ENCODE results near the gene RFC5. TPM values are rescaled to one million over a fixed set of nuclear protein-coding genes. Genes with fewer than 3 reads are reported as not detected.
"Not testable (repeated sequence)": the region's sequence is repeated elsewhere in the genome, so short reads cannot be mapped to it uniquely, and the experiment has no call there.

Gene RFC5
- total and polyA plus RNA-seq, 2 donors: 12.9 to 41.5 TPM

- no peak for DNase-seq (ENCODE audit: low read depth in 6 of 9, low spot score in 9 of 9)
- Histone ChIP-seq H3K27me3 (ENCODE audit: control insufficient read depth in 2 of 2, insufficient read depth in 1 of 2, low read length in 1 of 2) (peaks cover 0 to 4% of the 10 kb centered on the region in 2 donors), H3K36me3 (ENCODE audit: control insufficient read depth in 2 of 2, insufficient read depth in 2 of 2, low read length in 1 of 2) (no peaks in the 10 kb centered on the region), H3K9me3 (ENCODE audit: control insufficient read depth in 2 of 2, insufficient read depth in 1 of 2, low read length in 1 of 2) (no peaks in the 10 kb centered on the region), H3K27ac (ENCODE audit: low read depth in 1 of 2, low read length in 1 of 2) (no peak overlapping the region), H3K4me1 (ENCODE audit: control insufficient read depth in 2 of 2, insufficient read depth in 2 of 2, low read length in 2 of 2) (peaks cover 0 to under 1% of the 10 kb centered on the region in 2 donors), H3K4me3 (ENCODE audit: low read length in 2 of 2) (no peak overlapping the region)
- 99% methylated on average over 3 of the region's 3 CpGs for WGBS
Measured at GRCh38 chr12:118010903-118011302, 5.6 kb upstream of the RFC5 start.

GRCh38 chr12:118011377-118011776 lies 5.1 kb upstream of the RFC5 start:
- Histone ChIP-seq H3K27me3 (ENCODE audit: control insufficient read depth in 2 of 2, insufficient read depth in 1 of 2, low read length in 1 of 2) (peaks cover 0 to 4% of the 10 kb centered on the region in 2 donors), H3K4me3 (ENCODE audit: low read length in 2 of 2) (no peak overlapping the region), H3K9me3 (ENCODE audit: control insufficient read depth in 2 of 2, insufficient read depth in 1 of 2, low read length in 1 of 2) (no peaks in the 10 kb centered on the region), H3K36me3 (ENCODE audit: control insufficient read depth in 2 of 2, insufficient read depth in 2 of 2, low read length in 1 of 2) (no peaks in the 10 kb centered on the region), H3K4me1 (ENCODE audit: control insufficient read depth in 2 of 2, insufficient read depth in 2 of 2, low read length in 2 of 2) (peaks cover 2 to 5% of the 10 kb centered on the region in 2 donors), H3K27ac (ENCODE audit: low read depth in 1 of 2, low read length in 1 of 2) (no peak overlapping the region)
- DNase-seq (ENCODE audit: low read depth in 6 of 9, low spot score in 9 of 9): no peak
- 97% methylated on average over 3 of the region's 3 CpGs for WGBS

- Histone ChIP-seq H3K27ac (ENCODE audit: low read depth in 1 of 2, low read length in 1 of 2) (no peak overlapping the region), H3K36me3 (ENCODE audit: control insufficient read depth in 2 of 2, insufficient read depth in 2 of 2, low read length in 1 of 2) (no peaks in the 10 kb centered on the region), H3K4me3 (ENCODE audit: low read length in 2 of 2) (no peak overlapping the region), H3K9me3 (ENCODE audit: control insufficient read depth in 2 of 2, insufficient read depth in 1 of 2, low read length in 1 of 2) (no peaks in the 10 kb centered on the region), H3K4me1 (ENCODE audit: control insufficient read depth in 2 of 2, insufficient read depth in 2 of 2, low read length in 2 of 2) (peaks cover 2 to 5% of the 10 kb centered on the region in 2 donors), H3K27me3 (ENCODE audit: control insufficient read depth in 2 of 2, insufficient read depth in 1 of 2, low read length in 1 of 2) (peaks cover 0 to 4% of the 10 kb centered on the region in 2 donors)
- 98% methylated on average over 3 of the region's 3 CpGs for WGBS
- no peak for DNase-seq (ENCODE audit: low read depth in 6 of 9, low spot score in 9 of 9)
Measured at GRCh38 chr12:118011961-118012360, 4.5 kb upstream of the RFC5 start.

GRCh38 chr12:118013283-118013682 lies 3.2 kb upstream of the RFC5 start:
- H3K4me3 ChIP-seq (ENCODE audit: low read length in 2 of 2): no peak overlapping the region
- no peaks in the 10 kb centered on the region for H3K9me3 ChIP-seq (ENCODE audit: control insufficient read depth in 2 of 2, insufficient read depth in 1 of 2, low read length in 1 of 2)
- 97% methylated on average over 3 of the region's 3 CpGs for whole genome bisulfite sequencing
- no peak for DNase-seq (ENCODE audit: low read depth in 6 of 9, low spot score in 9 of 9)
- no peak overlapping the region for H3K27ac ChIP-seq (ENCODE audit: low read depth in 1 of 2, low read length in 1 of 2)
- no peaks in the 10 kb centered on the region for H3K36me3 ChIP-seq (ENCODE audit: control insufficient read depth in 2 of 2, insufficient read depth in 2 of 2, low read length in 1 of 2)
- peaks cover 0 to 4% of the 10 kb centered on the region in 2 donors for H3K27me3 ChIP-seq (ENCODE audit: control insufficient read depth in 2 of 2, insufficient read depth in 1 of 2, low read length in 1 of 2)
- peaks cover 7 to 8% of the 10 kb centered on the region in 2 donors for H3K4me1 ChIP-seq (ENCODE audit: control insufficient read depth in 2 of 2, insufficient read depth in 2 of 2, low read length in 2 of 2)

- peaks cover 7 to 8% of the 10 kb centered on the region in 2 donors for H3K4me1 ChIP-seq (ENCODE audit: control insufficient read depth in 2 of 2, insufficient read depth in 2 of 2, low read length in 2 of 2)
- no peaks in the 10 kb centered on the region for H3K9me3 ChIP-seq (ENCODE audit: control insufficient read depth in 2 of 2, insufficient read depth in 1 of 2, low read length in 1 of 2)
- H3K4me3 ChIP-seq (ENCODE audit: low read length in 2 of 2): no peak overlapping the region
- peaks cover 0 to 4% of the 10 kb centered on the region in 2 donors for H3K27me3 ChIP-seq (ENCODE audit: control insufficient read depth in 2 of 2, insufficient read depth in 1 of 2, low read length in 1 of 2)
- 98% methylated on average over 2 of the region's 2 CpGs for WGBS
- H3K36me3 ChIP-seq (ENCODE audit: control insufficient read depth in 2 of 2, insufficient read depth in 2 of 2, low read length in 1 of 2): peaks cover 9 to 17% of the 10 kb centered on the region in 2 donors
- DNase-seq (ENCODE audit: low read depth in 6 of 9, low spot score in 9 of 9): no peak
- no peak overlapping the region for H3K27ac ChIP-seq (ENCODE audit: low read depth in 1 of 2, low read length in 1 of 2)
Measured at GRCh38 chr12:118015306-118015705, 1.2 kb upstream of the RFC5 start.

GRCh38 chr12:118015944-118016343 lies 559 bp upstream of the RFC5 start:
- Histone ChIP-seq H3K27me3 (ENCODE audit: control insufficient read depth in 2 of 2, insufficient read depth in 1 of 2, low read length in 1 of 2) (peaks cover 0 to 4% of the 10 kb centered on the region in 2 donors), H3K4me1 (ENCODE audit: control insufficient read depth in 2 of 2, insufficient read depth in 2 of 2, low read length in 2 of 2) (peaks cover 7 to 8% of the 10 kb centered on the region in 2 donors), H3K4me3 (ENCODE audit: low read length in 2 of 2) (peak overlapping the region; percentile 88 to 94), H3K27ac (ENCODE audit: low read depth in 1 of 2, low read length in 1 of 2) (no peak overlapping the region), H3K9me3 (ENCODE audit: control insufficient read depth in 2 of 2, insufficient read depth in 1 of 2, low read length in 1 of 2) (no peaks in the 10 kb centered on the region), H3K36me3 (ENCODE audit: control insufficient read depth in 2 of 2, insufficient read depth in 2 of 2, low read length in 1 of 2) (peaks cover 14 to 23% of the 10 kb centered on the region in 2 donors)
- 39% methylated on average over 9 of the region's 9 CpGs for WGBS
- DNase-seq (ENCODE audit: low read depth in 6 of 9, low spot score in 9 of 9): no peak

GRCh38 chr12:118017926-118018325 lies 1.4 kb downstream of the RFC5 start:
- Histone ChIP-seq H3K9me3 (ENCODE audit: control insufficient read depth in 2 of 2, insufficient read depth in 1 of 2, low read length in 1 of 2) (no peaks in the 10 kb centered on the region), H3K4me1 (ENCODE audit: control insufficient read depth in 2 of 2, insufficient read depth in 2 of 2, low read length in 2 of 2) (peaks cover 7 to 8% of the 10 kb centered on the region in 2 donors), H3K36me3 (ENCODE audit: control insufficient read depth in 2 of 2, insufficient read depth in 2 of 2, low read length in 1 of 2) (peaks cover 21 to 39% of the 10 kb centered on the region in 2 donors), H3K27ac (ENCODE audit: low read depth in 1 of 2, low read length in 1 of 2) (no peak overlapping the region), H3K4me3 (ENCODE audit: low read length in 2 of 2) (no peak overlapping the region), H3K27me3 (ENCODE audit: control insufficient read depth in 2 of 2, insufficient read depth in 1 of 2, low read length in 1 of 2) (peaks cover 0 to 4% of the 10 kb centered on the region in 2 donors)
- no peak for DNase-seq (ENCODE audit: low read depth in 6 of 9, low spot score in 9 of 9)

- Histone ChIP-seq H3K27ac (ENCODE audit: low read depth in 1 of 2, low read length in 1 of 2) (no peak overlapping the region), H3K36me3 (ENCODE audit: control insufficient read depth in 2 of 2, insufficient read depth in 2 of 2, low read length in 1 of 2) (peaks cover 32 to 44% of the 10 kb centered on the region in 2 donors), H3K27me3 (ENCODE audit: control insufficient read depth in 2 of 2, insufficient read depth in 1 of 2, low read length in 1 of 2) (peaks cover 0 to 4% of the 10 kb centered on the region in 2 donors), H3K4me1 (ENCODE audit: control insufficient read depth in 2 of 2, insufficient read depth in 2 of 2, low read length in 2 of 2) (peaks cover 7 to 8% of the 10 kb centered on the region in 2 donors), H3K4me3 (ENCODE audit: low read length in 2 of 2) (no peak overlapping the region), H3K9me3 (ENCODE audit: control insufficient read depth in 2 of 2, insufficient read depth in 1 of 2, low read length in 1 of 2) (no peaks in the 10 kb centered on the region)
- DNase-seq (ENCODE audit: low read depth in 6 of 9, low spot score in 9 of 9): no peak
- WGBS: 91% methylated on average over 1 of the region's 1 CpG
Measured at GRCh38 chr12:118020036-118020435, 3.5 kb downstream of the RFC5 start.

GRCh38 chr12:118022097-118022727 lies 5.7 kb downstream of the RFC5 start:
- not testable (repeated sequence) for H3K27me3 ChIP-seq (ENCODE audit: control insufficient read depth in 2 of 2, insufficient read depth in 1 of 2, low read length in 1 of 2); H3K27ac ChIP-seq (ENCODE audit: low read depth in 1 of 2, low read length in 1 of 2); H3K4me3 ChIP-seq (ENCODE audit: low read length in 2 of 2); H3K9me3 ChIP-seq (ENCODE audit: control insufficient read depth in 2 of 2, insufficient read depth in 1 of 2, low read length in 1 of 2); DNase-seq (ENCODE audit: low read depth in 6 of 9, low spot score in 9 of 9); H3K4me1 ChIP-seq (ENCODE audit: control insufficient read depth in 2 of 2, insufficient read depth in 2 of 2, low read length in 2 of 2)
- peaks cover 53 to 66% of the 10 kb centered on the region in 2 donors for H3K36me3 ChIP-seq (ENCODE audit: control insufficient read depth in 2 of 2, insufficient read depth in 2 of 2, low read length in 1 of 2)
- WGBS: 98% methylated on average over 13 of the region's 13 CpGs
